ENCODE results near the gene G3BP1.
A peak's percentile ranks its signal among the peaks of the same experiment; 100 is the strongest.
"Not testable (repeated sequence)": the region's sequence is repeated elsewhere in the genome, so short reads cannot be mapped to it uniquely, and the experiment has no call there.

G3BP1 gene

DNA sequence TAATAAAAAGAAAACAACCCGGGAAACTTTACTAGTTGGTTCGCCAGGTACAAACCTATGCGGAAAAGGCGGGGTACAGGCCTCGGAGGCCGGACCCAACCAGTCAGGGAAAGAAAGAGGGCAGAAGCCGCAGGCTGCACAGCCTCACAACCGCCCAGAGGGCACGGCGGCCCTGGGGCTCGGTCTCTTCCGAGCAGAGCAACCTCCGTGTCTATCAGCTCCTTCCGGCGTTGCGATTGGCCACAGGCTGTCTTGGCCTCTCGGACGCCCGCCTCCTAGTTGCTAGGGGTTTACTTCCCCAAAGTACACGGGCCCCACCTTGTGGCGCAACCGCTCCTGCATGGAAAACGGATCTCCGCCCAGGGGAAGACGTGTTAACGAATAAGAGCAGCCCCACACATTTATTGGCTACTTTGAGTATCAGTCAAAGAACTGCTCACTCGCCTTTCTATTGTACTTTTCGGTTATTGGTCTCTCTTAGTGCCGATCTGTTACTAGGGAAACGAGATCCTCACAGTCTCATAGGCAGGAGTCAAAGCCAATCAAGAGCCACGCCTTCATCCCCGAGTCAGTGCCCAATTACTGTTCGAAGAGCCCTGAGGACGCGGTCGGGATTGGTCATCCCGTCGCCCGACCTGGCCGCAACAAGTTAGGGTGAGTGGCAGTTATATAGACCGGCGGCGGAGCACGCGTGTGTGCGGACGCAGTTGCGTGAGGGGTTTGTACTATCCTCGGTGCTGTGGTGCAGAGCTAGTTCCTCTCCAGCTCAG is at the start of gene G3BP1:
TSS of gene G3BP1 (plus strand) at position 696 of the 770 bp plus-strand sequence. CDS start 14,667 bp downstream, outside the sequence.
- DNase-seq (ENCODE audit: low read depth) = peak; percentile 97

GRCh38 chr5:151722546-151722945 is 49.2 kb upstream of the G3BP1 start:
- DNase-seq (ENCODE audit: low read depth) = no peak

GRCh38 chr5:151724360-151724759 is 47.4 kb upstream of the G3BP1 start:
- DNase-seq (ENCODE audit: low read depth) = no peak

GRCh38 chr5:151729597-151729996 is 42.2 kb upstream of the G3BP1 start:
- not testable (repeated sequence) for DNase-seq (ENCODE audit: low read depth)

- no peak for DNase-seq (ENCODE audit: low read depth)
Observed at GRCh38 chr5:151730381-151730780, 41.4 kb upstream of the G3BP1 start.

GRCh38 chr5:151733358-151734063 is 38.2 kb upstream of the G3BP1 start:
- DNase-seq (ENCODE audit: low read depth) = no peak

DNA sequence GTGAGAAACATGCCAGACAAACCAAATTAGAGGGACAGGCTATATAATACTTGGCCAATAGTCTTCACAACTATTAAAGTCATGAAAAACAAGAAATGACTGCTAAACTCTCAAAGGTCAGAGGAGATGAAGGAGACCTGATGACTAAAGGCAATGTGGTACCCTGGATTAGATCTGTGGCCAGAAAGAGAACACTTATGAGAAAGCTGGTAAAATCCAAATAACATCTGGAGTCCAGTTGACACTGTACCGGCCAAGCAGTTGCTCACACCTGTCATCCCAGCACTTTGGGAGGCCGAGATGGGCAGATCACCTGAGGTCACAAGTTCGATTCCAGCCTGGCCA is 37.7 kb upstream of the G3BP1 start:
- DNase-seq (ENCODE audit: low read depth) = no peak

- no peak for DNase-seq (ENCODE audit: low read depth)
Observed at GRCh38 chr5:151735646-151736045, 36.1 kb upstream of the G3BP1 start.

GRCh38 chr5:151737431-151737830 is 34.3 kb upstream of the G3BP1 start:
- no peak for DNase-seq (ENCODE audit: low read depth)

GRCh38 chr5:151738125-151738848 is 33.5 kb upstream of the G3BP1 start:
- DNase-seq (ENCODE audit: low read depth) = no peak

DNA sequence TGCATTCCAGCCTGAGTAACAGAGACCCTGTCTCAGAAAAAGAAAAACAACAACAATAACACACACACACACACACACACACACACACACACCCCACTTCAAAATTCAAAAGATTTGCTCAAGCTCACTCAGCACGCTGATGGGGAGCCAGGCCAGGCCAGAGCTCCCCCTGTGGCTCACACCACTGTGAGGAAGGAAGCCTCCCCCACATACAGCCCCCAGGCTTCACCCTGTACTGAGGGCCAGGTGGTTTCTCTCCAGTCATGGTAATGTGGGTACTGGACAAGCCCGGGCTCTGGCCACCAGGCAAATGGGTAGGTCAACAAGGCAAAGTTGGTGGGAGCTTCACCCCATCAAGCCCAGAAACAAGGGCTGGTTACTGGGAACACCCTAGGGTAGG is 32.4 kb upstream of the G3BP1 start:
- no peak for DNase-seq (ENCODE audit: low read depth)

- no peak for DNase-seq (ENCODE audit: low read depth)
Observed at GRCh38 chr5:151739939-151740335, 31.8 kb upstream of the G3BP1 start.

DNA sequence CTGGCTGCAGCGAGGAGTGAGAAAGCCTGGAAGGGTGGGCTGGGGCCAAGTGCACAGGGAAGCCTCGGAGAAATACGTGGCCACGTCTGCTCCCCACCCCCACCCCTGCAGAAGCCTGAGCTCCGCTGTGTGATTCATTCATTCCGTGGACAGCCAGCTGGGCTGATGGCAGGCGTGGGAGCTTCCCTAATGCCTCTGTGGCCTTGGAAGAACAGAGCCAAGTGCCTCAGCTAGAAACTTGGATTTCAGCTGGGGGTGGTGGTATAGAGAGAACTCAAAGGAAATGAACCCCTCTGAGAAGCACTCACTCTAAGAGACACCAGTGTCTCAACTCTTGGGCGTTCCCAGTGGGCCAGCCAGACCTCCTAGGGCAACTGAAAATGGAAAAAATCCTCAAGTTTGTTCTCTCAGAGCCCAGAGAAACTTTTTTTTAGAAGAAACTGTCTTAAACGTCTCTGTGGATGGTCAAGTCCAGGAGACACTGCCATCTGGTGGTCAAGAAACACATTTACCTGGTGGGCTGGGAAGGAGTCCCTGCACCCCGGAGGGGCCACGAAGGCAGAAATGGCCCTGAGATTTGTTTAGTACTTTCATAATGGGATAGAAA is 31.3 kb upstream of the G3BP1 start:
- DNase-seq (ENCODE audit: low read depth) = no peak

DNA sequence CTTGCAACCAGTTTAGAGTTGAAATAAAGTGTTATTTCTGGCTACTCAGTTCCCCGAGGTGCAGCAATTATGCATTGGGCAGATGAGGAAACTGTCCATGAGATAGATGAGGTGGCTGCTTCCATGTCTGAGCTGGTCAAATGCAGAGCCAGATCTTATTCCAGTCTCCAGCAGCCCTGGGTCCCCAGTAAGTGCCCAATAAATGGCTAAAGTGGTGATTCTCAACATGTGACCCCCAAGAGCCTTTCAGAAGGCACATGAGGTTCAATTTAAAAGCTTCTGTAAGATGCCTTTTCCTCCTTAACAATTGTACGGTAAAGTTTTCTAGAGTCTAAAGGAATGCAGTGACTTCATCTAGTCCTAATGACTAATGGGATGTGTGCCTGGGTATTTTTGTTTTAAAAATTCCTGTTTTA is 30.8 kb upstream of the G3BP1 start:
- no peak for DNase-seq (ENCODE audit: low read depth)

- no peak for DNase-seq (ENCODE audit: low read depth)
Observed at GRCh38 chr5:151741678-151742423, 29.9 kb upstream of the G3BP1 start.

GRCh38 chr5:151742870-151743294 is 28.9 kb upstream of the G3BP1 start:
- no peak for DNase-seq (ENCODE audit: low read depth)

- DNase-seq (ENCODE audit: low read depth) = no peak
Observed at GRCh38 chr5:151743530-151743929, 28.2 kb upstream of the G3BP1 start.

DNA sequence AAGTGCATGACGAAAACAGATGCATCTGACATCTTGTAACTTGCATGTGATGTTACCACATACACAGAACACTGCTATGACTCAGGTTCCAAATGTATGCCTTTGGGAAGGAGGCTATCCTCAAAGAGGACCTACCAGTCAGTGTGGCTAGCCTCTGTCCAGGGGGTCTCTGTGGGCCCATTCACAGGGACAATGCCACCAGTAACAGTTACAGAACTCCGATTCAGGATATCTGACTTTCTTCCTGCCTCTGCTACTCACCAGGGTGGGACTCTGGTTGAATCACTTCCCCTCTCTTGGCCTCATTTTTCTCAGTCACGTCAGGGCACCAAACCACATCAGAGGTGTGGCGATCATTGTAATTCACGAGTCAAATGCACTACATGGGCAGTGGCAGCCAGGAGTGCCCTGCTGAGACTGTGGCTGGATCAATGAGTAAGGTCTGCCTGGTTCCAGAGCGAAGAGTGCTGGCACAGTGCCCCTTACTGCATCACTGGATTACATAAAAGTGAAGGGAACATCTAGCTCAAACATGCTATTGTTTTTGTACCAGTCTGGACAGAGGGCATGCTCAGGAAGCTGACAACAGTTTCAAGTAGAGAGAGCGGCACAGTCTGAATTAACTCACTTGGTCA is 26.6 kb upstream of the G3BP1 start:
- no peak for DNase-seq (ENCODE audit: low read depth)

DNA sequence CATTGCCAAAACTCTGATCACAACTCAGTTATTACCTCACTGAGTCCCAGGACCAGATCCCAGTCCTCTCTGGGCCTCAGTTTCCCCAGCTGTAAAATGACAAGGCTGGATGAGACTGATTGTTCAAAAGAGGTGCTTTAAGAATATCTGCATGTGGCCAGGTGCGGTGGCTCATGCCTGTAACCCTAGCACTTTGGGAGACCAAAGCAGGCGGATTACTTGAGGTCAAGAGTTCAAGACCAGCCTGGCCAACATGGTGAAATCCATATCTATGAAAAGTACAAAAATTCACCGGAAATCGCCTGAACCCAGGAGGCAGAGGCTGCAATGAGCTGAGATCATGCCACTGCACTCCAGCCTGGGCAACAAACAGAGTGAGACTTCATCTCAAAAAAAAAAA is 21.6 kb upstream of the G3BP1 start:
- no peak for DNase-seq (ENCODE audit: low read depth)

- no peak for DNase-seq (ENCODE audit: low read depth)
Observed at GRCh38 chr5:151751091-151751490, 20.7 kb upstream of the G3BP1 start.

DNA sequence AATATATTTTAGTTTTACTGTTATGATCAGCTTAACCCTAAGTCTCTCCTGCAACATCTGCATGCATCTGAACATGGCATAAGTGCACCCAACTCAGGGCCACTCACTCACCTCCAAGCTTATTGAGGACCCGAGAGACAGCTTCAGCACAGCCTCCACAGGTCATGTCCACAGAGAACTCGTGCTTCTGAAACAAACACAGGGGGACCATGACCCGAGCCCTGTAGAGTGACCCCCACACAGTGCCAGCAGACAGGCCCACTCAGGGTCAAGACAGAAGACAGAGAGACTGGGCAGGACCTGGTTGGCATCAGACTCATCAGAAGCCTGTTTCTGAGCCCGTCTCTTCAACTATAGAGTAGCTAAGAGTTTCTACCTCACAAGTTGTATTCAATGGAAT is 20.2 kb upstream of the G3BP1 start:
- DNase-seq (ENCODE audit: low read depth) = no peak
